DMS53 treated with DMSO at 0.1 percent for 48 hours (cell line): ENCODE measurements around the gene RGL1.

Experiments used
- DNase-seq: peaks from one replicate; lab custom pipeline; 2025; ENCODE audit not compliant: unreplicated experiment; lab: John Stamatoyannopoulos, UW

RGL1 gene

GRCh38 chr1:183817576-183818288 is 12.8 kb downstream of the RGL1 start:
- no peak for DNase-seq

DNA sequence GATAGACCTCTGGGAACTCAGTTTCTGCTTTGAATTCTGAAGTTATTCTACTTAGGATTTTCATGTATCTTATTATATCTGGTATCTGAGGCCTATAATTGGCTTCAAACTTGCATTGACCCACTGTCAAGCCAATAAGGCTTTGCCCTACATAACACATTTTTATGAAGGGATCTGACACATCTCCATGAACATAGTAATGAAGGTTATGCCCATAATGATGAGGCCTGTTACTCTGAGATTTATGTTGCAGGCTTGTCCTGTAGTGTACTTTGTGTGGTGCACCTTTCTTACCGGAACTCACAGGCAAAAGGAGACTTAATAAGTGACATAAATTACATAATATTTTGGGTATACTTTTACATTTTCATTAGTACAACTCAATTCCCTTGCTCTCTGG is 14.1 kb downstream of the RGL1 start:
- DNase-seq = no peak

GRCh38 chr1:183821309-183821888 is 16.5 kb downstream of the RGL1 start:
- no peak for DNase-seq

DNA sequence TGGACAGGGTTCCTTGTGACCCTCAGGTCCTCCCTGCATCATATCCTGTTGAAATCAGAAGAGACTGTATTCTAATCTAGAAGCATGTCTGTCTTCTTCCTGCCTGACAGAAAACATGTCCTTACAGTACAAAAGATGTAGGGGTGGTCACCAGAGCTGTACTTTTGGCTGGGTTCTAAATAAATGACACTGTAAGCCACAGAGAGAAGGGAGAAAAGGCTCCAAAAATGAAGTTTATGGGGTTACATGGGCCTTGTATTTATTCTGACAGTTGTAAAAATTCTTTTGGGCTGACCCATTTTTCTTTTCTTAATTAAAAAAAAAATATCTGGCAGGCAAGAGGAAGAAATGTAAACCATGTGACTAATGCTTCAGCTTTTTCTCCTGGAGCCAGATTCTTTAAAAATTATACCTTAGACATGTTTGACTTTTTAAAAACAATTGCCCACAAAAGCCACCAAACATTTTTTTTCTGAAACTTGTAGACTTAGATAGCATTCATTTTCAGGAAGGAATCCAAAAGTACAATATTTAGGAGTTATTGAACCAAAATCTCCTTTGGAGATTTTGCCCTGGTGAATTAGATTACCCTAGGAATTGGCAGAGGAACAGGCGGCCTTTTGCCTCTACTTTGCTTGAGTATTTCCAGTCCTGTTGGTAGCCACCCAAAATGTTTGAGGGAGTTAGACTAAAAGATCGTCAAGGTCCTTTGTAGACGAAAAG is 17.1 kb downstream of the RGL1 start:
- no peak for DNase-seq

DNA sequence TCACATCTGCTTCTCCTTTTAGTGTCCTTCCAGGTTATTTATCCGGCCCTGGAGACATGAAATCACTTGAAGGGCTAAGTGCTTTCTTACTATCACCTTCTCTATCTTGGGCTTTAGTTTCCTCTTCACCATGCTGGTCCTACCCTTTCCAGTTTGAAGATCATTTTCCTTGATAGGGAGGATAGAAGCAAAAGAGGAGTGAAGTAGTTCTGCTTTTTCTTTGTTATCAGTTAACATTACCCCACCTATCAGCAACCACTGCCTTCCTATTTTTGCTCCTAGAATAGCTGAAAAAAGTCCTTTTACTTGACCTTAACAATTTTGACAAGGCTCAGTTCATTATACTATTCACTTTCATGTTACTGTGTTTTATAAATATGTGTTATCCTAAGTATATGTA is 19.4 kb downstream of the RGL1 start:
- DNase-seq = no peak

GRCh38 chr1:183827801-183828200 is 22.9 kb downstream of the RGL1 start:
- DNase-seq = no peak

- no peak for DNase-seq
Observed at GRCh38 chr1:183830389-183830788, 25.5 kb downstream of the RGL1 start.

DNA sequence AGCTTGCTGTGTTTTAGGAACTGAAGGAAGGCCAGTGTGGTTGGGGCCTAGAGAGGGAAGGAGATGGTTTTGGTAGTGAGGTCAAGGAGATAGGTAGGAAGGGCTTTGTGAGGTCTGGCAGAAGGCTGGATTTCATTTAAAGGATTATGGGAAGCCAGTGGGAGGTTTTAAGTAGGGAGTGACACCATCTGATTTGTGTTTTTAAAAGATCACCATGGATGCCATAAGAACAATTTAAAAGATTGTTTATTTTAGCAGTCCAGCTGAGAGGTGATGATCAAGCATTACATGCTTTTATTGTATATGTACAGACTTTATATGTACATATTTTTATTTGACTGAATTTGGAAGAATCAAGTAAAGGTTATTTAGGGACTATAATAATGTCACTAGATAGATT is 26.4 kb downstream of the RGL1 start:
- DNase-seq = no peak

GRCh38 chr1:183832459-183832858 is 27.5 kb downstream of the RGL1 start:
- DNase-seq = no peak

DNA sequence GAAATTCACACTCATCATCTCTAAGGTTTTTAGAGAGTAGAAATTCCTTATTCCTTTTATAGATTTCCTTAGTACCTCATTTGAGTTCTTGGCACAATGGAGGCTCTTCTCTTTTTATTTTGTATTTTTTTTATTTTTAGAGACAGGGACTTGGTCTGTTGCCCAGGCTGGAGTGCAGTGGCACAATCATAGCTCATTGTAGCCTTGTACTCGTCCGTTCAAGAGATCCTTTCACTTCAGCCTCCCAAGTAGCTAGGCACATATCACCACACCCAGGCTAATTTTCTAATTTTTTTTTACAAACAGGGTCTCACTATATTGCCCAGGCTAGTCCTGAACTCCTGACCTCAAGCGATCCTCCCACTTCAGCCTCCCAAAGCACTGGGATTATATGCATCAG is 29.6 kb downstream of the RGL1 start:
- DNase-seq = no peak

DNA sequence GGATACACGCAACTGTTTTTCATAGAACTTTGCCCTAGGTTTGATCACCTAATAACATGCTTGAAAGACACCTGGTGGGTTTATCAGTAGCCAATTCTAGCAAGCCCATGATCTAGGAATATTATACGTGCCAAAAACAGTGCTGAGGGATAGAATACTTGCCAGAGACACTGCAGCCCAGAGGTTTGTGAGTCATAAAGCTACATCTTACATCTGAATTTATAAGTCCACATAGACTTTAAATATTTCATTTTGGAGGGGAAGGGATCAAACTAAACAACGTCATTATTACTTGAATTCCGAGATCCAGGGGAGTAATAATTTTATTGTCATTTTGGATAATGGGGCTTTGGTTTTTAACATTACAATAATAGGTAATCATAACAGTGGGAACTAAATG is 31.7 kb downstream of the RGL1 start:
- no peak for DNase-seq

DNA sequence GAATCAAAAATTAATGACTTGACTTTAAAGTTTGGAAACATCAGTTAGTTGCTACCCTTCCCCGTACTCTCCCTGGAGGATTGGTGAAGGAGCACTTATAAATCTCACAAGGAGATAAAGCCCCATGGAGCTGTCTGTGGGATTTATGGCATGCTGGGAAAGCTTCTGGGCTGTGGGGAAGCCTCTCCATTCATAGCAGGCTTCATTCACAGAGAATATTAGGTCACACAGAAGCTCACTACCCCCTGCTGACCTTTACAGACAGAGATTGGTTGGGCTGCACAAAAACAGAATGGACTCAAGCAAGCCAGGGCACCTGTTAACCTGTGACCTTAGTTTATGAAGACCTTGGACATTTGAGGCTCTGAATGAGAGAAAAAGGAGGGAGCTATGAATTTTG is 32.1 kb downstream of the RGL1 start:
- no peak for DNase-seq

DNA sequence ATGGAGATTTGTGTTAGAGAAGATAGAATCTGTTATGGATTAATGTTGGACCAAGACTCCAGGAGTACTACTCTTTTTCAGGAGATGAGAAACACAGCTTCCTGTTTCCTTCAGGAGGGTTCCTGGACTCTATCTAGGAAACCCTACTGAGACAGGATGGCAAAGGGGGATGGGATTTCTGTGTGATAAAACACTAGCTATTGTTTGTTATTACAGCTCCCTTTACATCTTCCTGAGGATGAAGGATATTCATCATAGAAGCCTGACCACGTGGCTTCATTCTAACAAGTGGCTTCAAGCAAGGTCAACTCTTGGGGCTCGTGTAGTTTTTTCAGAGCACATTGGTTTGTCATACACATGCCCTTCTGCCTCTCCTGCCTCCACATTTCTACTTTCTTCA is 33.3 kb downstream of the RGL1 start:
- DNase-seq = no peak

GRCh38 chr1:183840140-183840539 is 35.2 kb downstream of the RGL1 start:
- peak; percentile 9 for DNase-seq

GRCh38 chr1:183841550-183841949 is 36.6 kb downstream of the RGL1 start:
- DNase-seq = no peak

- peak; percentile 53 for DNase-seq
Observed at GRCh38 chr1:183841950-183842794, 37.3 kb downstream of the RGL1 start.

DNA sequence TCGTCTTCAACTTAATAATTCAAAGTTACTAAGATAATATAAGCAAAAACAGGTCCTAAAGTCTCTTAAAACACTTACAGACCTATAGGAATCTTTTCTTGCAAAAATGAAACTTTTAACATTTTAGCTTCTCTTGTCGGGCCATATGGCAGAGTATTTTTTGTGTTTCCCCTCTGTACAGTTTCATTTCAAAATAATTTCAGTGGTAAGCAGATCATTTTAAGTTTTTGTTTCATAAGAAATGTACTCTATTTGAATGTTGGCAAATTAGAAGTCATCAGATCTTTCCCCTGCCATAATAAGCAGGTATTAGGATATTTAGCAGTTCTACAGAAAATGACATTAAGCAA is 37.9 kb downstream of the RGL1 start:
- DNase-seq = no peak

DNA sequence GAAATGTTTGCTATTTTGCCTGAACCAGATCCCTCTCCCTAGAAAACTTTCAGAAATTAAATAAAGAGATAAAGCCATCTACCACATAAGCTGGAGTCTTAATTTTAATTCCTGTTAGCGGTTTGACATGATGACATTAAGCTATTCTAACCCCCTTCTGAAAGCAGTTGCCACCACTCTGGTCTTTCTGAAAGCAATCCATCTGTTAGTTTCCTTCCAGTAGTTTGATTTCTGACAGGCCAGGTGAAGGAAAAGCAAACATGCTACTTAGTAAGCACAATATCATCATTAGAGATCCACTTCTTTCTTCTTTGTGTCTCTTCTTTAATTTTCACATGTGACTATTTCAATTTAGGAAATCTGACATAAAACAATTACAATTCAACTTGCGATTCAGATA is 39.9 kb downstream of the RGL1 start:
- DNase-seq = peak; percentile 28

- DNase-seq = no peak
Observed at GRCh38 chr1:183845681-183846080, 40.8 kb downstream of the RGL1 start.

DNA sequence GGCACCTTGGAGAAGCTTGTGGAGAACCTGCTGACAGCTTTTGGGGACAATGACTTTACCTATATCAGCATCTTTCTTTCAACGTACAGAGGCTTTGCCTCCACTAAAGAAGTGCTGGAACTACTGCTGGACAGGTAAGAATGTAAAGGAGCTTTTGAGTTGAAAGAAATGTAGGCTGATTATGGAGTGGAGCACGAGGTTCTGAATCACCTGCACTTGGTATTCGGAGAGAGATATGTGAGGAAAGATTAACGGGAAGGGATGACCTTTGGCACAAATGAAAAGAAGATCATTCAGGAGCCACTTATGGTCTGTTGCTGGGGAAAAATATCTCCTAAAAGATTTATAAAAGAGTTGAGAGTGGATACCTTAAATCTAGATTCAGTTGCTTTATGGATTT is 42.7 kb downstream of the RGL1 start:
- DNase-seq = no peak

DNA sequence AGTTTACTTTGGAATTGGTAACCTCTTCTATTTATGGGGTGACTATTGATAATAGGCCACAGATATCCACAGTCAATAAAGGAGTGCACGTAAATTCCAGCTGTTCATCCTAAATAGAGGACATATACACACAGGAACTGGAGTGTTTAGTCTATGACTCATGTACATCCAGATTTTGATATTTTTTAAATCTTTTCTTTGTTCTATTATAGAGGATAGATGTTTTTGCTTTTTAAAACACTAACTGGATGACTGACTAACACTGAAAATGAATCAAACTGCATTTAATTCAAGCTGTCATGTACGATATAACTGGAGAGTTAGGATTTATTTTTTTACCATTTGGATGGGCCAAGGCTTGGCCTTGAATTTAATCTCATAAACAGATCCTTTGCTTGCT is 45.9 kb downstream of the RGL1 start:
- DNase-seq = no peak

DNA sequence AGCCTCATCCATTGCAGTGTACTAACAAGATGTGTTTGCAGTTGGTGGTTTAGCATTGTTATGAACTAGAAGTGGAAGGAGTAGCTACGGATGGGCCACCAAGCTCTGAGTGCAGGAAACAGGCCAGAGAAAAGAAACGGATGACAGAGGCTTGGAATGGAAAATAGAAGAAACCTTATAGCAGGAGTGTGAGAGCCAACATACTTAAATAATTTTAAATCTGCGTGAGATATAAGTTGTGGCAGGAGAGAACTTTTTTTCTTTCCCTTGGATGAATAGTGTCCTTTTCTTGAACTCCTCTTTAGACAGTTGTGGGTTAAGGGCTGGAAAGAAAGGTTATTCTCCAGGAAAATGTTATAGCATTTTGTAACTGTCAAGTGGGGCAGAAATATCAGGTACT is 54.2 kb downstream of the RGL1 start:
- DNase-seq = no peak
